Ascending aorta (tissue), 2 donors: ENCODE results near the gene MAFF. TPM values are rescaled to one million over a fixed set of nuclear protein-coding genes. Genes with fewer than 3 reads are reported as not detected.

Source experiments
- DNase-seq, 2 donors: peaks; one replicate each; pipeline ENCODE4 v3.0.0-alpha.2; 2019; ENCODE audit warnings: low spot score in 2 of 2
- H3K27ac ChIP-seq, 2 donors: fragments of 200-600 bp; sonication (generic); one replicate each; pipeline ENCODE4 v1.5.1; 2016 to 2017; ENCODE audit warnings: mild to moderate bottlenecking in 1 of 2
- H3K27me3 ChIP-seq: fragments of 200-600 bp; sonication (generic); one replicate; pipeline ENCODE4 v1.5.1; 2017
- H3K36me3 ChIP-seq, 2 donors: fragments of 200-600 bp; sonication (generic); one replicate each; pipeline ENCODE4 v1.5.1; 2016
- H3K4me1 ChIP-seq, 2 donors: fragments of 200-600 bp; sonication (generic); one replicate each; pipeline ENCODE4 v1.5.1; 2016 to 2017; ENCODE audit warnings: mild to moderate bottlenecking in 1 of 2
- H3K4me3 ChIP-seq, 2 donors: fragments of 200-600 bp; sonication (generic); one replicate each; pipeline ENCODE4 v1.5.1; 2016 to 2017; ENCODE audit warnings: mild to moderate bottlenecking in 1 of 2
- H3K9me3 ChIP-seq, 2 donors: fragments of 200-600 bp; sonication (generic); one replicate each; pipeline ENCODE4 v1.5.1; 2016
- intact Hi-C: fragments of 100-400 bp; cut with DNase I; formaldehyde crosslinking; loops from one replicate; pipeline ENCODE4 v1.15.1; 2023
- total RNA-seq: library from RNA; depleted of rRNA; stranded (reverse); fragments of >200 nt; gene quantifications from one replicate; pipeline ENCODE4 v1.1.0, GENCODE V29; 2016
- TF ChIP-seq, protein P1 (sequence below), 3 experiments: fragments of 200-600 bp in 2 of 3; fragments of 450-650 bp in 1 of 3; sonication (generic) in 2 of 3; IDR thresholded peaks; one replicate each; pipeline ENCODE4 v1.5.1; 2016 to 2019; ENCODE audit warnings: antibody characterized with exemption in 3 of 3, mild to moderate bottlenecking in 1 of 3, moderate library complexity in 1 of 3

MAFF gene
- total RNA-seq, 1 donor from 2014 or later, result 183 TPM

DNA sequence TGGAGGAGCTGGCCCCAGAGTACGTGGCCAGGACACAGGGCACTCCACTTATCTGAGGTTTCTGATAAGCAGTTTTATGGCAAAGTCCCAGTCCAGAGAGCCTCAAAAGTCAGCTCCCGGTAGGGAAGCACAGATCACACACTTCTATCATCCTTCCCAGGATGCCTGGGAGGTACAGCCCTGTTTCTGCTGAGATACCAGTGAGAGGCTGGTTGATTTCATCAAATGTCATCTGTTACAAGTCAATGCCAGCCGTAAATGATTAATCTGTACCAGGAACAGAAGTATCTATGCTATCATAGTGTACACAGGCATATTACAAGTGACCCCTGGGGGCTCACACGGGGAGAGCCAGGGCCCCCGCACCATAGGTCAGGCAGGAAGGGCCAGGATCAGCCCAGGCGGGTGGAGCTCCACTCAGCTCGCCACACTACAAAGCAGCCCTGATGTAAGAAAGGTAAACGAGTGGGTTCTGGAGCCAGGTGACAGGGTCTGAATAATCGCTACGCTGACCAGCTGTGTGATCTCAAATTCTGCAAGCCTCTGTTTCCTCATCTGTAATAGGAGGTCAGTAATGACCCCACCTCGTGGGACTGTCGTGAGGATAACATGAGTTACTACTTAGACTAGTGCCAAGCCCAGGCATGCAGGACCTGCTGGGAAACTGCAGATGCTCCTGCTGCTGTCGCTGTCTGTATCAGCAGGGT is 37.8 kb upstream of the MAFF start:
- Histone ChIP-seq H3K36me3 (no peaks in the 10 kb centered on the region), H3K9me3 (no peaks in the 10 kb centered on the region), H3K27me3 (no peaks in the 10 kb centered on the region), H3K27ac (no peak overlapping the region), H3K4me3 (no peak overlapping the region), H3K4me1 (peaks cover 4 to 7% of the 10 kb centered on the region in 2 donors)
- DNase-seq, result no peak
- intact Hi-C loops, result no loop called here
- TF ChIP-seq, protein P1, sequence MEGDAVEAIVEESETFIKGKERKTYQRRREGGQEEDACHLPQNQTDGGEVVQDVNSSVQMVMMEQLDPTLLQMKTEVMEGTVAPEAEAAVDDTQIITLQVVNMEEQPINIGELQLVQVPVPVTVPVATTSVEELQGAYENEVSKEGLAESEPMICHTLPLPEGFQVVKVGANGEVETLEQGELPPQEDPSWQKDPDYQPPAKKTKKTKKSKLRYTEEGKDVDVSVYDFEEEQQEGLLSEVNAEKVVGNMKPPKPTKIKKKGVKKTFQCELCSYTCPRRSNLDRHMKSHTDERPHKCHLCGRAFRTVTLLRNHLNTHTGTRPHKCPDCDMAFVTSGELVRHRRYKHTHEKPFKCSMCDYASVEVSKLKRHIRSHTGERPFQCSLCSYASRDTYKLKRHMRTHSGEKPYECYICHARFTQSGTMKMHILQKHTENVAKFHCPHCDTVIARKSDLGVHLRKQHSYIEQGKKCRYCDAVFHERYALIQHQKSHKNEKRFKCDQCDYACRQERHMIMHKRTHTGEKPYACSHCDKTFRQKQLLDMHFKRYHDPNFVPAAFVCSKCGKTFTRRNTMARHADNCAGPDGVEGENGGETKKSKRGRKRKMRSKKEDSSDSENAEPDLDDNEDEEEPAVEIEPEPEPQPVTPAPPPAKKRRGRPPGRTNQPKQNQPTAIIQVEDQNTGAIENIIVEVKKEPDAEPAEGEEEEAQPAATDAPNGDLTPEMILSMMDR (IDR thresholded peaks at IDR 0.05), result no peak

- Histone ChIP-seq H3K27ac (no peak overlapping the region), H3K4me3 (no peak overlapping the region), H3K36me3 (no peaks in the 10 kb centered on the region), H3K27me3 (no peaks in the 10 kb centered on the region), H3K4me1 (peaks cover 4 to 7% of the 10 kb centered on the region in 2 donors), H3K9me3 (no peaks in the 10 kb centered on the region)
- intact Hi-C loops, result no loop called here
- no peak for DNase-seq
- TF ChIP-seq, protein P1 (IDR thresholded peaks at IDR 0.05), result no peak
These were observed 37.3 kb upstream of the MAFF start for GRCh38 chr22:38164551-38164918.

DNA sequence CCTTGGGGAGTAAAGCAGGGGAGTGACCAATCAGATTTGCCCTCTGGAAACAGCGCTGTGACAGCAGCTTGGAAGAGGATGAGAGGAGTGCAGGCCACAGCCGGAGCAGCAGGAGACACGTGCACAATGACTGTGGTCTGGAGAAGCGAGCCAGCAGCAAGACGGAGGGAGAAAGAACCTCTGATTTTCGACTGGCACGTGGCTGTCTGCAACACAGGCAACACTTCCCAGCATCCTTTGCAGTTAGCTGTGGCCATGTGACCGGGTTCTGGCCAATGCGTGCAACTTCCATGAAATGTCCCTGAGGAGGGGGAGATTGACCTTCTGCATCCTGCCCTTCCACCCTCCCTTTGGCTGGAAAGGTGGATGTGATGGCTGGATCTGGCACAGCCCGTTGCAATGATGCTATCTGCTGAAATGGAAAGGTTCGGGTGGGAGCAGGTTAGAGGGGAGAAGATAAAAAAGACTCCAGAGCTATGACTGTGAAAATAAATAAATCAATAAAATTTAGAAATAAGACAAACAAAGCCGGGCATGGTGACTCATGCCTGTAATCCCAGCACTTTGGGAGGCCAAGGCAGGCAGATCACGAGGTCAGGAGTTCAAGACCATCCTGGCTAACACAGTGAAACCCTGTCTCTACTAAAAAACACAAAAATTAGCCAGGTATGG is 35.7 kb upstream of the MAFF start:
- TF ChIP-seq, protein P1 (IDR thresholded peaks at IDR 0.05), result no peak
- no peak overlapping the region for H3K27ac ChIP-seq

DNA sequence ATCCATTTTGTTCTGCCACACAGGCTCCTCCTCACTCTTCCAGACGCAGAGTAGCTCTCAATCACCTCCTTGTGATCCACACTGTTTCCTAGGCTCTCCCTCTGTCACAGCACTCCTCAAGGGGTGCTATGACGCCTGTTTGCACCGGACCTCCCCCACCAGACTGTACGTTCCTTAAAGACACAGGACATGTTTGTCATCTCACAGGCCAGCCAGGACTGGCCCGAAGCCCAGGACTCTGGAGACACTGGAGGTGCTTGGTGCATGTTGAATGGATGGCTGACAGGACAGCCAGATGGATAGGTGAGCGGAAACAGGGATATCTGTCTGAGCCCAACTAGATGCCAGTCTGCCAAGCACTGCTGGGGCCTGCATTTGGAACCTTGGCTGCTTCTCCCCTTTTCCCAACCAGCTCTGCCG is 33.8 kb upstream of the MAFF start:
- no peak for DNase-seq
- Histone ChIP-seq H3K4me3 (no peak overlapping the region), H3K9me3 (no peaks in the 10 kb centered on the region), H3K27ac (peak overlapping the region in 1 of 2 donors; percentile 28), H3K36me3 (no peaks in the 10 kb centered on the region), H3K27me3 (no peaks in the 10 kb centered on the region), H3K4me1 (peaks cover 4 to 13% of the 10 kb centered on the region in 2 donors)
- TF ChIP-seq, protein P1 (IDR thresholded peaks at IDR 0.05), result no peak
- intact Hi-C loops, result no loop called here

More for the DNA sequence above, 35.7 kb upstream of the MAFF start:
- Histone ChIP-seq H3K4me1 (peaks cover 4 to 7% of the 10 kb centered on the region in 2 donors), H3K36me3 (no peaks in the 10 kb centered on the region), H3K9me3 (no peaks in the 10 kb centered on the region), H3K4me3 (no peak overlapping the region), H3K27me3 (no peaks in the 10 kb centered on the region)
- DNase-seq, result no peak
- intact Hi-C loops, result no loop called here

DNA sequence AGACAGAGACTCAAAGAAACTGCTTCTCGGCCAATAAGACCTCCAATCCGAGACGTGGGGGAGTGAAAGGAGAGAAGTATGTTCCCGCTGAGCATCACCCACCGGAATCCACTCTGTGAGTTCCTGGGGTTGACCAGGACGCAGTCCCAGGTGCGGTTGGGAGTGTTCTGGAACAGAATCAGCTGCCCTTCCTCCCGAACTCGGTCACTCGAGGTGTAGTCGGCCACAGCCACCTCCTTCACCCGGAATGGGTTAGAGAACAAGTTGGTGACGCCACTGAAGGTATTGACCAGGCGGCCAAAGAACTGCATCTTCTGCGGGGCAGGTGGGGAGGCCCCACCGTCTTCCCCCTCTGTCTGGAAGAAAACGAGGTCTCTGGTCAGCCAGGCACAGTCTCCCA is 32.7 kb upstream of the MAFF start:
- no peak overlapping the region for H3K4me3 ChIP-seq
- no peaks in the 10 kb centered on the region for H3K9me3 ChIP-seq
- intact Hi-C loops, result no loop called here
- H3K36me3 ChIP-seq, result no peaks in the 10 kb centered on the region
- H3K27ac ChIP-seq, result no peak overlapping the region
- TF ChIP-seq, protein P1 (IDR thresholded peaks at IDR 0.05), result no peak
- H3K27me3 ChIP-seq, result no peaks in the 10 kb centered on the region
- peaks cover 4 to 16% of the 10 kb centered on the region in 2 donors for H3K4me1 ChIP-seq
- no peak for DNase-seq
